Measurements from ENCODE around the gene ILK. TPM values are rescaled to one million over a fixed set of nuclear protein-coding genes. Genes with fewer than 3 reads are reported as not detected.
A peak's percentile ranks its signal among the peaks of the same experiment; 100 is the strongest.

ILK gene
- total and polyA plus RNA-seq, 2 of the 13 experiments (the other 11 are each of a cell fraction or from before 2014, with no cell fraction given), result 70.3 to 108 TPM

GRCh38 chr11:6603287-6604080, at the start of gene ILK, which contains the start of gene RRP8 (continued):
- TF ChIP-seq ZMAT3 (CRISPR knock-in tag; conservative IDR thresholded peaks at IDR 0.05) (peak; percentile 33; the same call in 1 of the 2 replicates), ZNF777 (CRISPR knock-in tag; IDR thresholded peaks at IDR 0.05) (peak; percentile 29; the same call in 1 of the 2 replicates), SNRNP70 (IDR thresholded peaks at IDR 0.05; ENCODE audit: low read depth, low read length) (no peak), ZKSCAN1 (IDR thresholded peaks at IDR 0.05; ENCODE audit: low read length) (no peak), HHEX (CRISPR knock-in tag; IDR thresholded peaks at IDR 0.05) (no peak), ZNF512B (CRISPR knock-in tag; IDR thresholded peaks at IDR 0.05; ENCODE audit: borderline replicate concordance) (no peak), SKI (IDR thresholded peaks at IDR 0.05; ENCODE audit: partially characterized antibody) (peak; percentile 92), FOXP4 (CRISPR knock-in tag; IDR thresholded peaks at IDR 0.05) (no peak), ZNF570 (CRISPR knock-in tag; IDR thresholded peaks at IDR 0.05; ENCODE audit: borderline replicate concordance) (no peak), ZNF839 (CRISPR knock-in tag; IDR thresholded peaks at IDR 0.05; ENCODE audit: borderline replicate concordance) (peak; percentile 82; the same call in 1 of the 2 replicates), RNF2 (conservative IDR thresholded peaks at IDR 0.05; ENCODE audit: low read depth) (peak; percentile 78), LCORL (IDR thresholded peaks at IDR 0.05) (no peak), LCORL (CRISPR knock-in tag; IDR thresholded peaks at IDR 0.05) (peak; percentile 75), HNF4A (CRISPR knock-in tag; IDR thresholded peaks at IDR 0.05) (no peak), FOXP1 (IDR thresholded peaks at IDR 0.05) (no peak), FOXP1 (CRISPR knock-in tag; IDR thresholded peaks at IDR 0.05) (peak; percentile 35; the same call in 1 of the 2 replicates), HNF4G (IDR thresholded peaks at IDR 0.05; ENCODE audit: borderline replicate concordance, low read depth, low read length) (no peak), HNF4G (CRISPR knock-in tag; IDR thresholded peaks at IDR 0.05; ENCODE audit: borderline replicate concordance, low read depth) (peak; percentile 65; the same call in 1 of the 2 replicates), ZBTB1 (CRISPR knock-in tag; IDR thresholded peaks at IDR 0.05; ENCODE audit: borderline replicate concordance) (no peak), SSRP1 (CRISPR knock-in tag; IDR thresholded peaks at IDR 0.05) (no peak), ZNF784 (CRISPR knock-in tag; IDR thresholded peaks at IDR 0.05; ENCODE audit: borderline replicate concordance) (peak; percentile 66; the same call in 1 of the 2 replicates), U2AF1 (optimal IDR thresholded peaks at IDR 0.05; ENCODE audit: low read depth, low read length) (peak; percentile 93), KDM5A (IDR thresholded peaks at IDR 0.05; ENCODE audit: borderline replicate concordance, low read length) (peak; percentile 77), ZNF883 (CRISPR knock-in tag; IDR thresholded peaks at IDR 0.05; ENCODE audit: not compliant biosample characterization) (no peak), SP140L (CRISPR knock-in tag; IDR thresholded peaks at IDR 0.05; ENCODE audit: borderline replicate concordance) (no peak; the same call in 1 of the 2 replicates)
